ENCODE results near the gene NTSR2. TPM values are rescaled to one million over a fixed set of nuclear protein-coding genes. Genes with fewer than 3 reads are reported as not detected.

The NTSR2 gene
- total RNA-seq: not detected
- long read RNA-seq: 0 reads

- no peak within 1 kb of the TSS for H3K27ac ChIP-seq (replicated peaks)
- DNase-seq: peak; percentile 59
- no peaks in the 10 kb centered on the region for H3K9me3 ChIP-seq (replicated peaks)
- peaks cover 12% of the 10 kb centered on the region for H3K4me1 ChIP-seq
- TF ChIP-seq, protein P1, sequence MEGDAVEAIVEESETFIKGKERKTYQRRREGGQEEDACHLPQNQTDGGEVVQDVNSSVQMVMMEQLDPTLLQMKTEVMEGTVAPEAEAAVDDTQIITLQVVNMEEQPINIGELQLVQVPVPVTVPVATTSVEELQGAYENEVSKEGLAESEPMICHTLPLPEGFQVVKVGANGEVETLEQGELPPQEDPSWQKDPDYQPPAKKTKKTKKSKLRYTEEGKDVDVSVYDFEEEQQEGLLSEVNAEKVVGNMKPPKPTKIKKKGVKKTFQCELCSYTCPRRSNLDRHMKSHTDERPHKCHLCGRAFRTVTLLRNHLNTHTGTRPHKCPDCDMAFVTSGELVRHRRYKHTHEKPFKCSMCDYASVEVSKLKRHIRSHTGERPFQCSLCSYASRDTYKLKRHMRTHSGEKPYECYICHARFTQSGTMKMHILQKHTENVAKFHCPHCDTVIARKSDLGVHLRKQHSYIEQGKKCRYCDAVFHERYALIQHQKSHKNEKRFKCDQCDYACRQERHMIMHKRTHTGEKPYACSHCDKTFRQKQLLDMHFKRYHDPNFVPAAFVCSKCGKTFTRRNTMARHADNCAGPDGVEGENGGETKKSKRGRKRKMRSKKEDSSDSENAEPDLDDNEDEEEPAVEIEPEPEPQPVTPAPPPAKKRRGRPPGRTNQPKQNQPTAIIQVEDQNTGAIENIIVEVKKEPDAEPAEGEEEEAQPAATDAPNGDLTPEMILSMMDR (IDR thresholded peaks at IDR 0.05; ENCODE audit: borderline replicate concordance): no peak
- no peaks in the 10 kb centered on the region for H3K36me3 ChIP-seq
- intact Hi-C loops (cut with micrococcal nuclease): no loop called here
- H3K27me3 ChIP-seq (ENCODE audit: low read depth): peaks cover 84% of the 10 kb centered on the region
- peak within 1 kb of the TSS; percentile 38 for H3K4me3 ChIP-seq
These were observed at the start of gene NTSR2 for GRCh38 chr2:11669454-11670291. NTSR2 (minus strand) TSS chr2:11670195; CDS start chr2:11670129, 66 bp downstream.

DNA sequence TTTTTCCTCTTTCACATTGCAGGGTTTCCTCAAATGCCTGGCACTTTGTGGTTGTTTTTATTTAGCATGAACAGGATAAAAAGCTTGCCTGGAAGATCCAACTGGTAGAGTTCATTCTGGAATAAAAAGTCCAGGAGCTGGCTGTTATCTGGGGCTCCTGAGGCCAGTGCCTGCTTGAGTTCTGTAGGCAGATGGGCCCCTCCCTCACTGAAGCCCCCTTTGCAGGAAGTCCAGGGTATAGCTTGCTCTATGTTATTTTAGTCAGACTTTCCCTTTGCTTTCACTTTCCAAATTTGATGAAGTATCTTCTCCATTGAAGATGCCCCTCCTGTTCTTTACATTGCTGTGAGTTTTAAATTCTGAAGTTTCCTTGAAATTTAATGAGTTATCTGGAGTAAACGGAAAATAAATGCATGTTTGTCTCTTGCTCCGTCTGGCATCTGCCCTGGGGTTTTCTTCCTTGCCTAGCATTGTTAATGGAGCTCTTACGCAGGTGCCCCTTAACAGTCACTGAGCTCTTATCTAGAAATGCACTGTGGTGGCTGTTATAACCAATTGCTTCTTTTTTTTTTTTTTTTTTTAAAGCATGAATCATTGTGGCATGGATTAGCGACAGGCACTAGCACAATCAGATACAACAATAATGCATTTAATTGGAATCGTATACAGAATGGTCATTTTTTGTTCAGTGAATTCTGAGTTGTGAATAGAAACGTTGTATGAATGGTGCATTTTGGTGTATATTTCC is 49.4 kb upstream of the NTSR2 start:
- no peaks in the 10 kb centered on the region for H3K36me3 ChIP-seq
- intact Hi-C loops (cut with micrococcal nuclease): no loop called here
- H3K27me3 ChIP-seq (ENCODE audit: low read depth): peaks cover 44% of the 10 kb centered on the region
- TF ChIP-seq, protein P1 (IDR thresholded peaks at IDR 0.05; ENCODE audit: borderline replicate concordance): no peak
- H3K4me1 ChIP-seq: no peaks in the 10 kb centered on the region
- no peak overlapping the region for H3K4me3 ChIP-seq
- no peak overlapping the region for H3K27ac ChIP-seq (replicated peaks)
- no peaks in the 10 kb centered on the region for H3K9me3 ChIP-seq (replicated peaks)
- no peak for DNase-seq

- Histone ChIP-seq H3K4me1 (no peaks in the 10 kb centered on the region), H3K27ac (replicated peaks) (no peak overlapping the region), H3K9me3 (replicated peaks) (no peaks in the 10 kb centered on the region), H3K36me3 (no peaks in the 10 kb centered on the region), H3K27me3 (ENCODE audit: low read depth) (peaks cover 36% of the 10 kb centered on the region), H3K4me3 (no peak overlapping the region)
- intact Hi-C loops (cut with micrococcal nuclease): no loop called here
- TF ChIP-seq, protein P1 (IDR thresholded peaks at IDR 0.05; ENCODE audit: borderline replicate concordance): no peak
- DNase-seq: no peak
These were observed 48.6 kb upstream of the NTSR2 start for GRCh38 chr2:11718606-11719005.

- no peak overlapping the region for H3K4me3 ChIP-seq
- no peak overlapping the region for H3K27ac ChIP-seq (replicated peaks)
- DNase-seq: no peak
- H3K36me3 ChIP-seq: no peaks in the 10 kb centered on the region
- intact Hi-C loops (cut with micrococcal nuclease): no loop called here
- H3K9me3 ChIP-seq (replicated peaks): no peaks in the 10 kb centered on the region
- H3K27me3 ChIP-seq (ENCODE audit: low read depth): peaks cover 33% of the 10 kb centered on the region
- no peaks in the 10 kb centered on the region for H3K4me1 ChIP-seq
- TF ChIP-seq, protein P1 (IDR thresholded peaks at IDR 0.05; ENCODE audit: borderline replicate concordance): no peak
These were observed 47.6 kb upstream of the NTSR2 start for GRCh38 chr2:11717623-11718022.

DNA sequence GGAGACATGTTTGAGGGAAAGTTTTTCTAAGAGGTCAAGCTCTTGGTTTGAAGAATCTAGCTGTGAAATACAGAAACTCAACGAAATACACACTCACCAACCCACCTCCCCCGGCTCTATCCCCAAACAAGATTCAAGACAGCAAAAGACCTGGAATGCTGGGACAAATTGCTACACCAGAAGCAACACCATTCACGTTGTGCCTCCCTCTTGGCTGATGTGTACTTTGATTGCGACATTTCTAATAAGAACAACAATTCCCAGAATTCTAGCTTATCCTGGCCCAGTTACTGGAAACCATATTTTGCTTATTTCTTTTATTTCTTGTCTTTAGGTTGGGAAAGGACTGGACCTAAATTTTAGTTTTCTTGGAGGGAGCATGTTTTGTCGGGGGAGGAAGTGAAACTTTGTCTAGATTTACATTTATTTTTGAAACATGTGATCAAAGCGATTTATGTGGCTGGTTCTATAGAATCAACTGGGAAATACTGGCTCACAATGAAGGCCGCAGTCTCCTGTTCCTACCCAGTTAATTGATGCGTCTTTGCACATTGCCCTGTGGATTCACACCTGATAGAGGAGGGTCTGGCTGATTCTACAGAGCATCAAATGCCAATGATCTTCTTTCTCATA is 46.8 kb upstream of the NTSR2 start:
- TF ChIP-seq, protein P1 (IDR thresholded peaks at IDR 0.05; ENCODE audit: borderline replicate concordance): no peak
- intact Hi-C loops (cut with micrococcal nuclease): no loop called here
- DNase-seq: no peak
- Histone ChIP-seq H3K36me3 (no peaks in the 10 kb centered on the region), H3K27me3 (ENCODE audit: low read depth) (peaks cover 33% of the 10 kb centered on the region), H3K4me1 (no peaks in the 10 kb centered on the region), H3K4me3 (no peak overlapping the region), H3K9me3 (replicated peaks) (no peaks in the 10 kb centered on the region), H3K27ac (replicated peaks) (peak overlapping the region; percentile 45)
